ENCODE results near the gene CLDN12.
"Not testable (repeated sequence)": the region's sequence is repeated elsewhere in the genome, so short reads cannot be mapped to it uniquely, and the experiment has no call there.

Gene CLDN12

DNA sequence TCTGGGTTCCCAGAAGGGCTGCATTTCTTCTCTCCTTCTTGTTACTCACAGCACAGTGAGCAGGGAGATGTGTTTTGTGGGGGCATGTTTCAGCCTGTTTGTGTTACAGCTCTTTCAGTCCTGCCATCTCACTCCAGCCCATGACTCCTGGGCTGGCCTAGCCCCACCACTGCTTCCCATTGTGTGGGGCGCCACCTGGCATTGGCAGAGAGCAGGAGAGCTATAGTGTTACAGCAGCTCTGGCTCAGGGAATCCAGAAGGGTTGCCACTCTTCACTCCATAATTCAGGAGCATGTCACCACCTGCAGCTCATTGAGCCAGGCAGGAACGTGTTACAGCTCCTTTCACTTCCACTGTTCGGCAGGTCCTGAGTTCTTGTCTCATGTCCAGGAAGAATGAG is 30.0 kb downstream of the CLDN12 start:
- DNase-seq (ENCODE audit: low read depth), result no peak

DNA sequence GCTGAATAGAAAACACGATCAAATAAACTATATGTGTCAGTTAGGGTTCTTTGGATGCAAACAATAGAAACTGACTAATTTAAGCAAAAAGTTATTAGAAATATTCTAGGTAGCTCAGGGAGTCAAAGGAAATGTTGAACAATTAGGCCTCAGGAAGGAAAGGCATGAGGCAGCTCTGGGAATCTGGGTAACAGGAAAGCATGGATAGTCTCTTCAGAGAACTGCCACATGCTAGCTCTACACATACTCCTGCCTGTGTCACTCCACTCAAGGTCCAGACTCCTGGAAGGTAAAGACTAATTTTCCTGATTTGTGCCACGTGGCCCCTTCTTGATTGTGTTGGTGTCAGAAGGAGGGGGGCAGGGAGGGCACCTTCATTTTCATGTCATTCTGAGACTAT is 42.4 kb downstream of the CLDN12 start:
- no peak for DNase-seq (ENCODE audit: low read depth)

DNA sequence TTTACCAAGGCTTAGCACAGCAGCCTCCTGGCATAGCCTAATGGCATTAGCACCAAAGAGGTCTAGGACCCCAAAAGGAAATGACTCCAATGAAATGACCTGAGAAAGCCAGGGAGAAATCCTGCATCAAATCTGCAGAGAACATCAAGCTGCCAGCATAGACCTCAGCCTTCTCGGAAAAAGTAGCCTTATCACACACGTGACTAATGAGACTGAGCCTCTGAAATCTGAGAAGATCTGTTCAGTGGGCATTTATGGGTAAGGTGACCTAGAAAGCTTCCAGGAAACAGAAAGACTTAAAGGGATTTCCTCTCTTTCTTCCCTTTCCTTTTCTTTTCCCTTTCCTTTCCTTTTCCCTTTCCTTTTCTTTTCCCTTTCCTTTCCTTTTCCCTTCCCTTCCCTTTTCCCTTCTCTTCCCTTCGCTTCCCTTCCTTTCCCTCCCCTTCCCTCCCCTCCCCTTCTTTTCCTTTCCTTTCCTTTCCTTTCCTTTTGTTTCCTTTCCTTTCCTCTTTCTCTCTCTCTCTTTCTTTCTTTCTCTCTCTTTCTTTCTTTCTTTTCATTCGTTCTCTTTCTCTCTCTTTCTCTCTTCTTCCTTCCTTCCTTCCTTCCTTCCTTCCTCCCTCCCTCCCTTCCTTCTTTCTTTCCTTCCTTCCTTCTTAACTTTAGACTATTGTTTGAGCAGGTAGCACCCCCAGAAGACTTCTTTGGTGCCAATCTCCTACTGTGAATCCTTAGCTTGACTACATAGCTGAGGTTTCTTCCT is 43.1 kb downstream of the CLDN12 start:
- DNase-seq (ENCODE audit: low read depth), result no peak

DNA sequence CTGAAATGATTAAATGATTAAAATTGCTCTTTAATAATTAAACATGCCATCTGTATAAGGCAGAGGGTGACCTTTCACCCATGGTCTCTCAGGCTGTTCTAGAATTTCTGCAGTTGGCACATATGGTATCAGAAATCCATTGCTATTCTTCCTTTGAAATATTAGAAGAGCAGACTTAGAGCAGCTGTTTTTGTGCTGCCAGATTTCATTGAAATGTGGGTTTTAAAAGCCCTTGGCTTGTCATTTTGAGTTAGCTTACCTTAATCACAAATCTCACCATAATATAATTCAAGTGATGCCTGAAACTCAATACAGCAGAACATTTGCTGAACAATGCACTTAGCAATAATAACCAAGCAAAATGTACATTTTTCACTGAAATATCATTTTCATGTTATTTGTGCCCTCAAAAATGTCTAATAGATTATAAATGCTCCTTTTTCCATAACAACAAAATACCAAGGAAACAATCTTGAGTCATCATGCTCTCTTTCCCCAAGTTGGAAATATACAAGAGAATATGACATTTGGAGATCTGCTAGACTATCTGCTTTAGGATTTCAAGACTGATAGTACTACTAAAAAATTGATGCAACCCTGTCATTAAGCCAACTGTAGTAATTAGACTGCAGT is 50.1 kb downstream of the CLDN12 start:
- peak; percentile 91 for DNase-seq (ENCODE audit: low read depth)

DNA sequence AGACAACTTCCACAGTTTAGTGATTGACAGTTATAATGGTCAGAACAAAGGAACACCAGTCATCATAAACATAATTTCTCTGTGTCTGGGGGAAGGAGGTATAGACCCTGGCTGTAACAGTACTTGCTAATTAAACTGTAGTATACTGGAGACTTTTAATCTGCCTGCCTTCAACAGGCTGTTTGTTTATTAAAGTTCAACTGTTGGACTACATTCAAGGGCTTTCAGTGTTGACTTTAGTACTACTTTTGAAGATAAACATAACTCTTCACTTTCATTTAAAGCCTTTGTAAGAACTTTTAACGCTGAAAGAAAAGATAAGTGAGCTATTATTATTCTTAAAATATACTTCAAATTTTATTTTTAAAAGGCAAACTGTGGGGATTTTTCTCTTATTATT is 50.7 kb downstream of the CLDN12 start:
- no peak for DNase-seq (ENCODE audit: low read depth)

DNA sequence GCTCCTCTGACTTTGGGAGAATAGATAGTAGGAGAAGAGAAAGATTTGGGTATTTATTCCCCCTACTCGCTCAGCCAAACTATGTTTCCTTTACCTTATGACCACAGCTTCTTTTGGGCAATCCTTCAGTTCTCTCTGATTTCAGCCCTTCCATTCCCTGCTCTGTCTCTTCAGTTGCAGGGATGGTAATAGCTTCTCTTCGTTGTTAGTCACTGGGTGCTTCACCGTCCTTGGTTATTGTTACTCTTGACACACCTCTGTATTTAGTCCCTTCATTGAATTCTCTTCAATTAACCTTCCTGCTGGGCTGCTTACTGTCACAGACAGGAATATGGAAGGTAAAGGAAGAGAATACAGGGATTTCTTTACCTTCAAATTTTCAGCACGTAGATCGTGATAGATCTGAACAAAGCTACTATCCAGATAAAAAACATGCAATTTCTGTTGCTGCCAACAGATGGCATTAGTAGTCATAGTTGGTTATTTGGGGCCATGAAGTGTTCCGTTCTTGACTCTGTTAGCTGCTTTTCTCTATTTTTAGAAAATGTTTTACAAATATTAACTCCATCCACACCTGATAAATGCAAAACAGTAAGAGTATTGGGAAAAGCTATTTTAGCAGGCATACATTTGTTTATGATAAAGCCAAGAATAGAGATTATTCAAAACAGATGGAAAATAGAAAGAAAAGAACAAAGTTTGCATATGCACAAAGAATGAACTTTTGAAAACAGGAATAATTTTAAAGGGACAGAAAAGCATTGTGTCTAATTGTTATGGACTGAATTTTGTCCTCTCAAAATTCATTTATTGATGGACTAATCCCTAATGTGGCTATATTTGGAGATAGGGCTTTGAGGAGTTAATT is 52.1 kb downstream of the CLDN12 start:
- DNase-seq (ENCODE audit: low read depth), result peak; percentile 51

DNA sequence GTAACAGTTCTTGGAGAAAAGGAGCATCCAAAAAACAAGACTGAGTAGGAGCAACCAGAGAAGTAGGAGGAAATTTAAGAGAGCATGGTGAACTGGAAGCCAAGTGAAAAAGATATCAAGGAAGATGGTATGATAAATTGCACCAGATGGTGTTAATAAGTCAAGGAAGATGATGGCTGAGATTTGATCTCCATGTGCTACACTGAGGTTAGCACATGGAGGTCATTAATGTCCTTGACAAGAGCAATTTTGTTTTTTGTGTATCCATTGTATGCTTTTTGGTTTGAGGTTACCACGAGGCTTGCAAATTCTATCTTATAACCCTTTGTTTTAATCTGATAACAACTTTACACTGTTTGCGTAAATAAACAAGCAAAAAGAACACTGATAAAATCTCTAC is 54.8 kb downstream of the CLDN12 start:
- DNase-seq (ENCODE audit: low read depth), result no peak

DNA sequence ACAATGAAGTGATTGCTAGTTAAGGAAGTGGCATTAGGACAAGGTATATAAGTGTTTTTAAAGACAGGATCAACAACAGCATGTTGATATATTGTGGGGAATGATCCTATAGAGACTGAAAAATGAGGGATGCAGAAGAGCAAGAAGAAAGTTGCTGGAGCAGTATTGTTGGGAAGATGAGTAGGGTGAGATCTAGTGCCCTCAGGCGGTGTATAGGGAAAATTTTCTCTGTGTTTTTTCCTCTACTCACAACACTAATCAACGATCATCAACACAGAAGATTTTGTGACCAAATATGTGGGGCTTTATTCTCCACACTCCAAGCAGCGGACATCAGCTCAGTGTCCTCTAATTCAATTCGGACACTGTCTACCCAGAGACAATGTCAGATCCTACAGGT is 56.6 kb downstream of the CLDN12 start:
- DNase-seq (ENCODE audit: low read depth), result no peak

DNA sequence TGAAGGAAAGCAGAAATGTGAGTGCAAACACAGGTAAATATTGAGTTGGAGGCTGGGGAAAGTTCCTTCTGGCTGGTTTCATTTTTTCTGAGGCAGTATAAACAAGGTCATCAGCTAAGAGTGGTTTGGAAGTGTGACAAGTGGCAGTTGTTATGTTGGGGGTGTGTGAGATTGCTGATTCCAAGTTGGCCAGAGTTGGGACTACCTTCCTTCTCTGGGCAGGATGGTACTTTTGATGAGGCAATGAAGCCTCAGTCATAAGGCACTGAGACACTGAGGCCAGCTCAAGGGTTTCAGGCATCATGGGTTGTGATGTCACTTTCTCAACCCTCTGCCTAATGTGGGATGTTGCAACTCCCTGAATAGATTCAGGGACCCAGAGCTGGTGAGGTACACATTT is 58.0 kb downstream of the CLDN12 start:
- peak; percentile 58 for DNase-seq (ENCODE audit: low read depth)

DNA sequence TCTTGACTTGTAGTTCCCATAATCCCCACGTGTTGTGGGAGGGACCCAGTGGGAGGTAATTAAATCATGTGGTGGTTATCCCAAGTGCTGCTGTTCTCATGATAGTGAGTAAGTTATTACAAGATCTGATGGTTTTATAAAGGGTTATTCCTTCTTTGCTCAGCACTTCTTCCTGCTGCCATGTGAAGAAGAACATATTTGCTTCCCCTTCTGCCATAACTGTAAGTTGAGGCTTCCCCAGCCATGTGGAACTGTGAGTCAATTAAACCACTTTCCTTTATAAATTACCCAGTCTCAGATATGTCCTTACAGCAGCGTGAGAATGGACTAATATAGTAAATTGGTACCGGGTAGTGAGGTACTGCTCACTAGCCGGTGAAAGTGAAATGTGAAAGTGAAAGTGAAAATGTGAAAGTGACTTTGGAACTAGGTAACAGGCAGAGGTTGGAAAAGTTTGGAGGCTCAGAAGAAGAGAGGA is 59.9 kb downstream of the CLDN12 start:
- not testable (repeated sequence) for DNase-seq (ENCODE audit: low read depth)
